Keratinocyte (primary cell): Measurements from ENCODE around the gene DOCK1. TPM values are rescaled to one million over a fixed set of nuclear protein-coding genes. Genes with fewer than 3 reads are reported as not detected.
A peak's percentile ranks its signal among the peaks of the same experiment; 100 is the strongest.

Source experiments
- DNase-seq: peaks from one replicate; pipeline ENCODE4 v3.0.0-alpha.2; 2011; ENCODE audit warnings: low read depth, missing footprints, low spot score
- FAIRE-seq: peaks from 2 replicates; lab custom pipeline; 2011; peaks lifted over from hg19 to GRCh38; lab: Jason Lieb, UNC
- H2AFZ ChIP-seq: 2 replicates; pipeline ENCODE4 v1.6.0; 2012; ENCODE audit warnings: low read length, control low read depth, inconsistent platforms; ENCODE audit not compliant: control insufficient read depth
- H3K27ac ChIP-seq: 2 replicates; pipeline ENCODE4 v1.5.1; 2011; ENCODE audit warnings: low read length; ENCODE audit not compliant: control insufficient read depth, insufficient read depth
- H3K27me3 ChIP-seq: 3 replicates; pipeline ENCODE4 v1.6.0; 2011; ENCODE audit warnings: low read length; ENCODE audit not compliant: control insufficient read depth, insufficient read depth; ENCODE audit errors: extremely low read depth
- H3K36me3 ChIP-seq, 2 experiments: 2 replicates in 1 of 2; 3 replicates in 1 of 2; pipeline ENCODE4 v1.5.1; 2011; ENCODE audit warnings: low read length in 2 of 2, mild to moderate bottlenecking in 1 of 2; ENCODE audit not compliant: control insufficient read depth in 2 of 2, insufficient read depth in 2 of 2; ENCODE audit errors: extremely low read depth in 1 of 2
- H3K4me1 ChIP-seq: 3 replicates; pipeline ENCODE4 v1.5.1; 2011; ENCODE audit warnings: low read length; ENCODE audit not compliant: control insufficient read depth, insufficient read depth; ENCODE audit errors: extremely low read depth
- H3K4me2 ChIP-seq: 3 replicates; pipeline ENCODE4 v1.6.0; 2011; ENCODE audit warnings: low read depth, low read length; ENCODE audit not compliant: control insufficient read depth, insufficient read depth; ENCODE audit errors: extremely low read depth
- H3K4me3 ChIP-seq, 3 experiments: fragments of 200-600 bp in 1 of 3; sonication (generic) in 1 of 3; 2 replicates in 2 of 3; 3 replicates in 1 of 3; pipeline ENCODE4 v1.5.1; 2011 to 2016; ENCODE audit warnings: low read length in 3 of 3, mild to moderate bottlenecking in 3 of 3, control low read depth in 2 of 3, inconsistent platforms in 1 of 3, low read depth in 1 of 3, mixed read lengths in 1 of 3, mixed run types in 1 of 3, moderate library complexity in 1 of 3; ENCODE audit not compliant: control insufficient read depth in 2 of 3, insufficient read depth in 2 of 3; ENCODE audit errors: extremely low read depth in 1 of 3
- H3K79me2 ChIP-seq: 2 replicates; pipeline ENCODE4 v1.6.0; 2012; ENCODE audit warnings: low read length; ENCODE audit not compliant: control insufficient read depth, insufficient read depth
- H3K9ac ChIP-seq: 3 replicates; pipeline ENCODE4 v1.6.0; 2011; ENCODE audit warnings: low read length; ENCODE audit not compliant: control insufficient read depth, insufficient read depth; ENCODE audit errors: extremely low read depth
- H3K9me1 ChIP-seq: 3 replicates; pipeline ENCODE4 v1.6.0; 2011; ENCODE audit warnings: low read length; ENCODE audit not compliant: control insufficient read depth, insufficient read depth; ENCODE audit errors: extremely low read depth
- H3K9me3 ChIP-seq: 2 replicates; pipeline ENCODE4 v1.5.1; 2012; ENCODE audit warnings: low read depth, low read length; ENCODE audit not compliant: control insufficient read depth
- H4K20me1 ChIP-seq: 3 replicates; pipeline ENCODE4 v1.6.0; 2011; ENCODE audit warnings: low read length; ENCODE audit not compliant: control insufficient read depth, insufficient read depth; ENCODE audit errors: extremely low read depth
- CTCF ChIP-seq, 3 experiments: IDR thresholded peaks in 1 of 3; conservative IDR thresholded peaks in 1 of 3; optimal IDR thresholded peaks in 1 of 3; 2 replicates in 2 of 3; 3 replicates in 1 of 3; pipeline versions ENCODE3 to v1.5.1; 2011; ENCODE audit warnings: low read length in 3 of 3, mild to moderate bottlenecking in 3 of 3, moderate library complexity in 2 of 3, control low read depth in 1 of 3, inconsistent platforms in 1 of 3; ENCODE audit not compliant: insufficient read depth in 2 of 3; ENCODE audit errors: extremely low read depth in 1 of 3
- EZH2 ChIP-seq: IDR thresholded peaks from one replicate; pipeline ENCODE4 v1.6.1; 2012; ENCODE audit warnings: inconsistent platforms, mild to moderate bottlenecking, low read length, moderate library complexity
- dilution Hi-C: fragments of 300-500 bp; cut with MboI; formaldehyde crosslinking; loops from one replicate; pipeline ENCODE4 v1.7.0; 2020; ENCODE audit warnings: low sequenced_read_pairs; ENCODE audit not compliant: extremely low pct_ligation_motif_present
- polyA plus RNA-seq, 5 experiments: library from polyadenylated mRNA; depleted of rRNA in 3 of 5; stranded (reverse) in 3 of 5; stranded (forward) in 1 of 5; unstranded in 1 of 5; fragments of >200 nt; gene quantifications; 1 replicate in 1 of 5; 2 replicates in 3 of 5; 3 replicates in 1 of 5; pipeline versions ENCODE4 v1.2.1 to v1.2.3, GENCODE V29; 2011 to 2012; ENCODE audit warnings: missing spikeins in 2 of 5, low read depth in 1 of 5, low replicate concordance in 1 of 5

The DOCK1 gene
- polyA plus RNA-seq, 1 donor (not counting 4 experiments of a cell fraction or from before 2014, with no cell fraction given): 15.7 TPM

DNA sequence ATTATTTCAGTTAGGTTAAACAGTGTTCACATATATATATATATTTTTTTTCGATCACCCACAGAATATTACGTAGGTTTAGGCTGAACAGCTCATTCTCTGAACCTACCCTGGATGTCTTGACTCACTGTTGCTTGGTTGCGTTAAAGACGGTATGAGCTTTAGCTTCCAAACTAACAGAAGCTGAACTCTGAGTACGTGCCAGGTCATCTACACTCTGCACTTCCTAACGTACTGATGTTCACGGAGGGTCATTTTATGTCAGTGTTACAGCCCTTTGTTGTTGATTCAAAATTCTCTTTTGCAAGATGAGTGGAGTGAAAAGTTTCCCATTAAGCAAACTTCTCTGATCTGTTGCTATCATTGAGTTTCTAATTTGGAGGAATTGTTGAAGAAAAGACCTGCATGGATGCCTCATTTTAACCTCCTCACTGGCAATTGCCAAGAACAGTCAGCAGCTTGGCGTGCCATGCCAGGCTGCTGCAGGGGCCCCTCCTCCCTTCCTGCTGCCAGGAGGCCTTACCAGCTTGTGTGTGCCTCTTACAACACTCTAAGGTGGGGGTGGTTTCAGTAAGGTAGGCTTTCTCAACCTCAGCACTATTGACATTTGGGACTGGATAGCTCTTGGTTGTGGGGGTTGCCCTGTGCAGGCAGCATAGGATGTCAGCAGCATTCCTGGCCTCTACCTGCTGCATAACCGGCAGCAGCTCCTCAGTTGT lies 246.9 kb downstream of the DOCK1 start:
- no peak overlapping the region for H2AFZ ChIP-seq
- FAIRE-seq (peak; percentile 36), DNase-seq (no peak)
- no peaks in the 10 kb centered on the region for H3K79me2 ChIP-seq
- no peaks in the 10 kb centered on the region for H4K20me1 ChIP-seq
- H3K9ac ChIP-seq: no peak overlapping the region
- H3K9me1 ChIP-seq: peaks cover 3% of the 10 kb centered on the region
- H3K36me3 ChIP-seq: peaks cover 0 to 1% of the 10 kb centered on the region in 2 experiments
- dilution Hi-C loops: no loop called here
- TF ChIP-seq CTCF (optimal IDR thresholded peaks at IDR 0.05 in 1 of 3, IDR thresholded peaks at IDR 0.05 in 1 of 3, conservative IDR thresholded peaks at IDR 0.05 in 1 of 3; ENCODE audit: extremely low read depth in 1 of 3, insufficient read depth in 2 of 3, low read length in 3 of 3) (no peak), EZH2 (no peak)
- peak overlapping the region; percentile 13 for H3K4me2 ChIP-seq
- no peak overlapping the region for H3K27ac ChIP-seq
- no peaks in the 10 kb centered on the region for H3K9me3 ChIP-seq
- peaks cover 38% of the 10 kb centered on the region for H3K4me1 ChIP-seq
- no peak overlapping the region for H3K4me3 ChIP-seq
- no peaks in the 10 kb centered on the region for H3K27me3 ChIP-seq

DNA sequence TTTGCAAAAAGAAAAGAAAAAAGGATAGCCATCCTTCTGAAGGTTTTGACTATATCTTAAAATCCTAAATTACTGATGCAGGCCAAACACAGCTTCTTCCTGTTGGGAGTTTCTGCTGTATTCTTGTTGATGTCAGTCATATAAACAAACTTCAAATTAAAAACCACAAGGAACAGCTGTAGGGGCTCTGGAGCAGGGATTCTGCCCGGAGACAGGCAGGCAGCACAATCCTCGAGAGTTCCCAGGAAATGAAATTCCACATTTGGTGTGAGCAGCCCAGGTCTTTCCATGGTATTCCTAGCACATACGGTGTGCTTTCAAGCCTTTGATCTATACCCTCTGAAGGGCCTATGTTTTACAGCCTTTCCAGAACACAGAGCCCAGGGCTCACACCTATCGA lies 248.0 kb downstream of the DOCK1 start:
- Histone ChIP-seq H2AFZ (no peak overlapping the region), H3K4me3 (no peak overlapping the region), H3K9me1 (peaks cover 3% of the 10 kb centered on the region), H3K9ac (no peak overlapping the region), H4K20me1 (no peaks in the 10 kb centered on the region), H3K4me1 (peaks cover 33% of the 10 kb centered on the region), H3K27ac (no peak overlapping the region), H3K27me3 (no peaks in the 10 kb centered on the region), H3K4me2 (no peak overlapping the region), H3K36me3 (no peaks in the 10 kb centered on the region), H3K79me2 (no peaks in the 10 kb centered on the region), H3K9me3 (no peaks in the 10 kb centered on the region)
- no peak for FAIRE-seq
- DNase-seq: no peak
- TF ChIP-seq CTCF (optimal IDR thresholded peaks at IDR 0.05 in 1 of 3, IDR thresholded peaks at IDR 0.05 in 1 of 3, conservative IDR thresholded peaks at IDR 0.05 in 1 of 3; ENCODE audit: extremely low read depth in 1 of 3, insufficient read depth in 2 of 3, low read length in 3 of 3) (no peak), EZH2 (no peak)
- dilution Hi-C loops: no loop called here
